Duodenal mucosa (tissue), 2 donors: ENCODE data around the gene TSHZ1.

Experiments
- H3K27ac ChIP-seq: one replicate; pipeline ENCODE4 v1.7.0; 2013; ENCODE audit warnings: low read depth, low read length
- H3K27me3 ChIP-seq, 2 donors: one replicate each; pipeline ENCODE4 v1.7.0; 2013; ENCODE audit warnings: low read length in 2 of 2, control low read depth in 1 of 2; ENCODE audit not compliant: insufficient read depth in 2 of 2, control insufficient read depth in 1 of 2
- H3K36me3 ChIP-seq, 2 donors: one replicate each; pipeline ENCODE4 v1.7.0; 2013; ENCODE audit warnings: low read length in 2 of 2, control low read depth in 1 of 2; ENCODE audit not compliant: insufficient read depth in 2 of 2, control insufficient read depth in 1 of 2
- H3K4me1 ChIP-seq, 2 donors: one replicate each; pipeline ENCODE4 v1.7.0; 2013; ENCODE audit warnings: low read length in 2 of 2, control low read depth in 1 of 2; ENCODE audit not compliant: insufficient read depth in 2 of 2, control insufficient read depth in 1 of 2
- H3K4me3 ChIP-seq, 2 donors: one replicate each; pipeline ENCODE4 v1.7.0; 2013; ENCODE audit warnings: low read length in 2 of 2, low read depth in 1 of 2
- H3K9ac ChIP-seq, 2 donors: one replicate each; pipeline ENCODE4 v1.7.0; 2013; ENCODE audit warnings: low read length in 2 of 2, low read depth in 1 of 2
- H3K9me3 ChIP-seq, 2 donors: one replicate each; pipeline ENCODE4 v1.7.0; 2013; ENCODE audit warnings: low read length in 2 of 2, control low read depth in 1 of 2; ENCODE audit not compliant: control insufficient read depth in 1 of 2

The TSHZ1 gene

DNA sequence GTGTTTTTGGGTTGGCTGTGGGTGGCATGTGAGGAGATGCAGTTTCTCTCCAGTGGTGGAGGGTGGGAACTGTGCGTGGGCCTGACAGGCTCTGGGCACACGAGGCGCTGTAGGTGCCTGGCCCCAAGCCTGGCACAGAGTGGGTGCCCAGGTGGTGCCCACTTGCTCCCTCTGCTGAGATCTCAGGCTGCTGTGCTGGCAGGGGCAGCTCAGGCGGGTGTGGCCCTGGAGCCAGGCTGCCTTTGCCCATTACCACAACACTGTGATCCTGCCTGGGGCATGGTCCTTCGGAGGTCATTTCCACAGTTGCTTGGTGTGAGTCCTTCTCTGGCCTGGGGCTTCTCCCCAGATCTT is 20.4 kb downstream of the TSHZ1 start:
- Histone ChIP-seq H3K27me3 (no peaks in the 10 kb centered on the region), H3K36me3 (peaks cover 0 to 5% of the 10 kb centered on the region in 2 donors), H3K4me1 (peaks cover 25 to 27% of the 10 kb centered on the region in 2 donors), H3K9me3 (no peaks in the 10 kb centered on the region), H3K27ac (no peak overlapping the region), H3K9ac (no peak overlapping the region), H3K4me3 (peak overlapping the region in 1 of 2 donors; percentile 5)

DNA sequence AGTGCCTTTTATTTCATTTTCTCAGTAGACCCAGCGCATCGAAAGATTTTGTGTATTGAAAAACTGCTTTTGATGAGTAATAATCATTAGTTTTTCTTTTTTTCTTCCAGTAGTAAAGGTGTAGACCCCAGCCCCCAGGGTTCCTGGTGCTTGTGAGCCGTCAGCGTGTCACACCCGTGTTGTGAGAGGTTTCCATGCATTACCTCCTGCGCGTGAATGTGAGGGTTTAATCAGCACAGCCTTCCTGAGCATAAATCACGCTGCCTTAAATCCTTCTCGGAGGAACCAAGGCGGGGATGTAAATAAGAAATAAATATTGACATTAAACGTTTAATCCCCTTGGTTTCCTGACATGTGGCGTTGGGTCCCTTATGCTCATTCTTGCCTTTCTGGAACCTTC is 24.3 kb downstream of the TSHZ1 start:
- H3K9me3 ChIP-seq: no peaks in the 10 kb centered on the region
- H3K27ac ChIP-seq: no peak overlapping the region

GRCh38 chr18:75235896-75236295 is 25.3 kb downstream of the TSHZ1 start:
- no peak overlapping the region for H3K9ac ChIP-seq
- H3K4me3 ChIP-seq: no peak overlapping the region
- H3K27ac ChIP-seq: no peak overlapping the region
- peaks cover 3 to 4% of the 10 kb centered on the region in 2 donors for H3K4me1 ChIP-seq
- no peaks in the 10 kb centered on the region for H3K9me3 ChIP-seq
- H3K36me3 ChIP-seq: peaks cover 0 to 5% of the 10 kb centered on the region in 2 donors
- no peaks in the 10 kb centered on the region for H3K27me3 ChIP-seq

More for the DNA sequence above, 24.3 kb downstream of the TSHZ1 start:
- no peak overlapping the region for H3K9ac ChIP-seq
- peaks cover 0 to 7% of the 10 kb centered on the region in 2 donors for H3K36me3 ChIP-seq
- peaks cover 4 to 6% of the 10 kb centered on the region in 2 donors for H3K4me1 ChIP-seq
- H3K4me3 ChIP-seq: no peak overlapping the region
- H3K27me3 ChIP-seq: no peaks in the 10 kb centered on the region

DNA sequence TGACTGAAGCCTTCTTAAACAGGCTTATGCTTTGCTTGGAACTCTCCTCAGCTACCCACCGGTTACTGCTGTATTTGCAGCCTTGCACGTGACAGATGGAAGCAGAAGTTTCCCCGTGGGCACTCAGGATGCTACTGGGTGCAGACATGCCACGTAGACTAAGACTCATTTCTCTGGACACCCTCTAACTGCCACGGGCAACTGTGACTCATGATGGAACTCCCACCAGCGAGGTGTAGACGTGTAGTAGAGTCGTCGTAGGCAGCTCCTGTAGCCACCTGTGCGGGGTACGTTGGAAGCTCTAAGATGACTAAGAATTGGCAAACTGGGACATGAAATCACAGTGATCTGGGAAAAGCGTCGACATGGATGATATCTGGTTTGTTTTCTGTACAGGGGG is 27.5 kb downstream of the TSHZ1 start:
- H3K27me3 ChIP-seq: no peaks in the 10 kb centered on the region
- H3K4me1 ChIP-seq: no peaks in the 10 kb centered on the region
- no peak overlapping the region for H3K9ac ChIP-seq
- H3K27ac ChIP-seq: no peak overlapping the region
- H3K4me3 ChIP-seq: no peak overlapping the region
- peaks cover 0 to 8% of the 10 kb centered on the region in 2 donors for H3K36me3 ChIP-seq
- H3K9me3 ChIP-seq: peaks cover 0 to 4% of the 10 kb centered on the region in 2 donors

DNA sequence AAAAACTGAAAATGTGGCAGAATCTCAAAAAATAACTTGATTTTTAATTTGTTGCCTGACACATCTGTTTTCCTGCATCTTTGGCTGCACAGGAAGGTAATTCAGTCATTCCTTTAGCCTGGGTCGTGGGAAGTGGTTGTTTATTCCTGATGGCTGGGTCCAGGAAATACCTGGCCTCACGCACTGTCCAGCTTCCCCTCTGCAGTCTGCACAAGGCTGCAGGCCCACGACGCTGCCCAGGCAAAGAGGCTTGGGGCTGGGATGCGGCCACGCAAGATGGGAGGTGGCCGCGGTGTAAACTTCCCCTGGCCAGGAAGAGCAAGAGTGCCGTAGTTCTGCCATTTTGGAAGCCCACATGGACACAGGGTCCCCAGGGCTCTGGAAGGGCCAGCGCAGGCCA is 28.2 kb downstream of the TSHZ1 start:
- peaks cover 0 to 4% of the 10 kb centered on the region in 2 donors for H3K9me3 ChIP-seq
- peaks cover 0 to 8% of the 10 kb centered on the region in 2 donors for H3K36me3 ChIP-seq
- H3K27ac ChIP-seq: no peak overlapping the region
- H3K4me3 ChIP-seq: no peak overlapping the region
- H3K4me1 ChIP-seq: no peaks in the 10 kb centered on the region
- no peaks in the 10 kb centered on the region for H3K27me3 ChIP-seq
- H3K9ac ChIP-seq: no peak overlapping the region

- H3K27me3 ChIP-seq: no peaks in the 10 kb centered on the region
- peaks cover 0 to 8% of the 10 kb centered on the region in 2 donors for H3K36me3 ChIP-seq
- peaks cover 0 to 4% of the 10 kb centered on the region in 2 donors for H3K9me3 ChIP-seq
- no peaks in the 10 kb centered on the region for H3K4me1 ChIP-seq
- no peak overlapping the region for H3K9ac ChIP-seq
- H3K4me3 ChIP-seq: no peak overlapping the region
- H3K27ac ChIP-seq: no peak overlapping the region
Measured at GRCh38 chr18:75240433-75240832, 29.8 kb downstream of the TSHZ1 start.

- Histone ChIP-seq H3K27me3 (no peaks in the 10 kb centered on the region), H3K9ac (no peak overlapping the region), H3K36me3 (peaks cover 0 to 4% of the 10 kb centered on the region in 2 donors), H3K9me3 (peaks cover 0 to 4% of the 10 kb centered on the region in 2 donors), H3K4me1 (peaks cover 8 to 10% of the 10 kb centered on the region in 2 donors), H3K4me3 (no peak overlapping the region), H3K27ac (no peak overlapping the region)
Measured at GRCh38 chr18:75241705-75242104, 31.1 kb downstream of the TSHZ1 start.

DNA sequence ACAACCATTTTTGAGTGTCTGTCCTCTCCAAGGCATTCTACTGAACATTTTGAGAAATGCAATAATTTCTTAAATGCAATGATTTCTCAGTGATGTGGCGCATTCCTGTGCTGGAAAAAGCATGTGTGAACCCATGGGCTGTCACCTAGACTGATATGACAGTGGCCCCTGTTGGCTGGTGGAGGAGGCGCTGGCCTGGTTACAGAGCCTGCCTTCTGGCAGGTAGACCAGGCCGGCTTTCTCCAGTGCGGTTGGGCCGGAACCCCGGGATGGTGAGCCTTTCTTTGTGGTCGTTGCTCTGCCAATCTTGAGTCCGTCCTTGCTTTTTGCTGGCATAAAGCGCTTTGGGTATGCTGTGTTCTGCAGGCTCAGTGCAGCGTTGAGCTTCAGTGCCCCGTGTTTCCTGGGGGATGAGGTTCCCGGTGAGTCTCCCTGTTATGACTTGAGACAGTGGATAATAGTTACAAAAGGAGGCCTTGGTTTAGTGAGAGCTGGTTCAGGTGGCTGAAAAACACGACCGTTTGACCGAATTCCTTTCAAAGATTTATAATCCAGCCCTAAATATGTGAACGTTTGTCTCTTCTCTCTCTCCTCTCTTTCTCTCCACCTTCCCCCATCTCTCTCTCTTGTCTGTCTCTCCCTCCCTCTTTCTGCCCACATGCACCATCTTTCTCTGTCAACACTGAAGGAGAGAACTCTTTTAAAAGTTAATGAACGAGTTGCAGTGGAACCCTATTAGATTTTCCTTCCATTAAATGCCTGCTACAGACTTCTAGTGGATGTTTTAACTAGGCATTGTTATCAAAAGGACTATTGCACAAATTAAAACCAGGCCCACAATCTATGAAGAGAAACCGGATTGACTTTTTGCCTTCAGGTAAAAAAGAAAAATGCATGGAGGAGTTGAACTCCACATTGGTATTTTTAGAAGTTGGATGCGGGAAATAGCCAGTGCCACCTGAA is 34.0 kb downstream of the TSHZ1 start:
- H3K4me3 ChIP-seq: no peak overlapping the region
- peaks cover 0 to 4% of the 10 kb centered on the region in 2 donors for H3K9me3 ChIP-seq
- peaks cover 24 to 32% of the 10 kb centered on the region in 2 donors for H3K4me1 ChIP-seq
- H3K27me3 ChIP-seq: no peaks in the 10 kb centered on the region
- H3K27ac ChIP-seq: no peak overlapping the region
- no peak overlapping the region for H3K9ac ChIP-seq
- peaks cover 0 to 4% of the 10 kb centered on the region in 2 donors for H3K36me3 ChIP-seq

- H3K27ac ChIP-seq: peak overlapping the region; percentile 37
- H3K27me3 ChIP-seq: no peaks in the 10 kb centered on the region
- H3K9me3 ChIP-seq: no peaks in the 10 kb centered on the region
- peak overlapping the region; percentile 59 to 60 for H3K9ac ChIP-seq
- H3K4me1 ChIP-seq: peaks cover 25 to 34% of the 10 kb centered on the region in 2 donors
- H3K36me3 ChIP-seq: peaks cover 0 to 4% of the 10 kb centered on the region in 2 donors
- H3K4me3 ChIP-seq: peak overlapping the region; percentile 63 to 70
Measured at GRCh38 chr18:75246721-75247610, 36.4 kb downstream of the TSHZ1 start.
